ENCODE measurements around the gene CCDC183. TPM values are rescaled to one million over a fixed set of nuclear protein-coding genes. Genes with fewer than 3 reads are reported as not detected.
A peak's percentile ranks its signal among the peaks of the same experiment; 100 is the strongest.
"Not testable (repeated sequence)": the region's sequence is repeated elsewhere in the genome, so short reads cannot be mapped to it uniquely, and the experiment has no call there.

Gene CCDC183
- total and polyA plus RNA-seq, 3 experiments from 2014 or later = 0.26 to 0.73 TPM; not detected in 1

- H3K27ac ChIP-seq (ENCODE audit: low read depth, low read length) = no peak overlapping the region
These were observed 2.8 kb upstream of the CCDC183 start for GRCh38 chr9:136793086-136793946.

GRCh38 chr9:136794281-136794999 is 1.7 kb upstream of the CCDC183 start:
- ChIA-PET CTCF (interaction anchor here (0.9 to 1.5 kb wide), 6 partner anchors 13 to 292 kb away, joined by 3 to 7 read pairs (median 4); partner anchors contain the start of genes AJM1, MAN1B1 and RABL6), POLR2A (interaction anchor here (1.1 kb wide), 1 partner anchor 8 kb away, joined by 3 read pairs; no protein-coding TSS in a partner anchor)
- H3K9me3 Mint-ChIP-seq = no peaks in the 10 kb centered on the region
- Histone ChIP-seq H3K4me1 (ENCODE audit: insufficient read depth, low read length) (peaks cover 33% of the 10 kb centered on the region), H3K27me3 (ENCODE audit: insufficient read depth, low read length, poor library complexity, severe bottlenecking) (no peaks in the 10 kb centered on the region), H3K4me3 (ENCODE audit: low read length) (no peak overlapping the region), H3K36me3 (ENCODE audit: insufficient read depth, low read length) (no peaks in the 10 kb centered on the region), H3K9me3 (ENCODE audit: low read length) (no peaks in the 10 kb centered on the region), H3K27ac (ENCODE audit: low read depth, low read length) (no peak overlapping the region)
- no peak overlapping the region for H3K27ac Mint-ChIP-seq
- DNase-seq = no peak
- peaks cover 9 to 29% (median 17%) of the 10 kb centered on the region in 3 donors for H3K4me1 Mint-ChIP-seq
- H3K4me3 Mint-ChIP-seq = peak overlapping the region in 2 of 7 donors; percentile 54 to 61
- peaks cover 0 to 9% (median 2%) of the 10 kb centered on the region in 3 donors for H3K36me3 Mint-ChIP-seq
- H3K27me3 Mint-ChIP-seq = no peaks in the 10 kb centered on the region

More at GRCh38 chr9:136793086-136793946, 2.8 kb upstream of the CCDC183 start:
- Histone ChIP-seq H3K27me3 (ENCODE audit: insufficient read depth, low read length, poor library complexity, severe bottlenecking) (no peaks in the 10 kb centered on the region), H3K36me3 (ENCODE audit: insufficient read depth, low read length) (no peaks in the 10 kb centered on the region), H3K4me3 (ENCODE audit: low read length) (no peak overlapping the region), H3K9me3 (ENCODE audit: low read length) (no peaks in the 10 kb centered on the region), H3K4me1 (ENCODE audit: insufficient read depth, low read length) (peaks cover 26% of the 10 kb centered on the region)
- peak overlapping the region in 3 of 7 donors; percentile 8 to 49 (median 20) for H3K4me3 Mint-ChIP-seq
- no peak for DNase-seq
- H3K4me1 Mint-ChIP-seq = peaks cover 13 to 29% (median 21%) of the 10 kb centered on the region in 3 donors
- CTCF ChIA-PET = interaction anchor here (0.9 to 2.2 kb wide), 13 partner anchors 8 to 293 kb away, joined by 3 to 9 read pairs (median 4); partner anchors contain the start of genes AJM1, CLIC3, MAN1B1 and RABL6
- peak overlapping the region in 1 of 8 donors; percentile 65 for H3K27ac Mint-ChIP-seq
- H3K27me3 Mint-ChIP-seq = no peaks in the 10 kb centered on the region
- no peaks in the 10 kb centered on the region for H3K9me3 Mint-ChIP-seq
- POLR2A ChIA-PET = interaction anchor here (1.1 kb wide), 1 partner anchor 9 kb away, joined by 3 read pairs; no protein-coding TSS in a partner anchor
- H3K36me3 Mint-ChIP-seq = peaks cover 0 to 9% (median 2%) of the 10 kb centered on the region in 3 donors

- ChIA-PET CTCF (no interaction called here), POLR2A (no interaction called here)
- DNase-seq = no peak
- peaks cover 0 to 9% (median 2%) of the 10 kb centered on the region in 3 donors for H3K36me3 Mint-ChIP-seq
- H3K27me3 Mint-ChIP-seq = no peaks in the 10 kb centered on the region
- Histone ChIP-seq H3K36me3 (ENCODE audit: insufficient read depth, low read length) (no peaks in the 10 kb centered on the region), H3K4me3 (ENCODE audit: low read length) (no peak overlapping the region), H3K4me1 (ENCODE audit: insufficient read depth, low read length) (peaks cover 36% of the 10 kb centered on the region), H3K27me3 (ENCODE audit: insufficient read depth, low read length, poor library complexity, severe bottlenecking) (no peaks in the 10 kb centered on the region), H3K27ac (ENCODE audit: low read depth, low read length) (no peak overlapping the region), H3K9me3 (ENCODE audit: low read length) (no peaks in the 10 kb centered on the region)
- H3K9me3 Mint-ChIP-seq = no peaks in the 10 kb centered on the region
- H3K4me3 Mint-ChIP-seq = no peak overlapping the region
- peaks cover 9 to 32% (median 17%) of the 10 kb centered on the region in 3 donors for H3K4me1 Mint-ChIP-seq
- H3K27ac Mint-ChIP-seq = no peak overlapping the region
These were observed 1.2 kb upstream of the CCDC183 start for GRCh38 chr9:136795000-136795348.

- Mint-ChIP-seq H3K4me1 (peaks cover 16 to 33% (median 27%) of the 10 kb centered on the region in 3 donors), H3K4me3 (peak overlapping the region in 1 of 7 donors; percentile 56)
- not testable (repeated sequence) for H3K9me3 Mint-ChIP-seq; H3K27me3 ChIP-seq (ENCODE audit: insufficient read depth, low read length, poor library complexity, severe bottlenecking); H3K36me3 Mint-ChIP-seq; H3K27ac Mint-ChIP-seq; DNase-seq; H3K27me3 Mint-ChIP-seq; H3K27ac ChIP-seq (ENCODE audit: low read depth, low read length); H3K4me3 ChIP-seq (ENCODE audit: low read length); H3K36me3 ChIP-seq (ENCODE audit: insufficient read depth, low read length); H3K9me3 ChIP-seq (ENCODE audit: low read length)
- peaks cover 39% of the 10 kb centered on the region for H3K4me1 ChIP-seq (ENCODE audit: insufficient read depth, low read length)
- CTCF ChIA-PET = interaction anchor here (0.7 kb wide), 1 partner anchor 232 kb away, joined by 3 read pairs; no protein-coding TSS in a partner anchor
- POLR2A ChIA-PET = interaction anchor here (0.6 kb wide), 1 partner anchor 290 kb away, joined by 3 read pairs; the partner anchor contains the start of gene MAN1B1
These were observed 723 bp downstream of the CCDC183 start for GRCh38 chr9:136796775-136797347.

GRCh38 chr9:136798708-136799078 is 2.6 kb downstream of the CCDC183 start:
- H3K4me3 ChIP-seq (ENCODE audit: low read length) = no peak overlapping the region
- POLR2A ChIA-PET = no interaction called here
- Mint-ChIP-seq H3K4me3 (peak overlapping the region in 1 of 7 donors; percentile 11), H3K4me1 (peaks cover 11 to 28% (median 25%) of the 10 kb centered on the region in 3 donors), H3K36me3 (peaks cover 0 to 2% (median 0%) of the 10 kb centered on the region in 3 donors), H3K9me3 (no peaks in the 10 kb centered on the region), H3K27ac (peak overlapping the region in 1 of 8 donors; percentile 17), H3K27me3 (peaks cover 0 to 6% of the 10 kb centered on the region in 2 donors)
- no peak overlapping the region for H3K27ac ChIP-seq (ENCODE audit: low read depth, low read length)
- no peaks in the 10 kb centered on the region for H3K27me3 ChIP-seq (ENCODE audit: insufficient read depth, low read length, poor library complexity, severe bottlenecking)
- H3K9me3 ChIP-seq (ENCODE audit: low read length) = no peaks in the 10 kb centered on the region
- CTCF ChIA-PET = interaction anchor here (0.6 to 3.1 kb wide), 3 partner anchors 14 to 236 kb away, joined by 3 to 15 read pairs (median 3); no protein-coding TSS in a partner anchor
- H3K36me3 ChIP-seq (ENCODE audit: insufficient read depth, low read length) = no peaks in the 10 kb centered on the region
- peaks cover 30% of the 10 kb centered on the region for H3K4me1 ChIP-seq (ENCODE audit: insufficient read depth, low read length)
- DNase-seq = no peak

GRCh38 chr9:136799079-136799853 is 3.1 kb downstream of the CCDC183 start:
- peaks cover 30% of the 10 kb centered on the region for H3K4me1 ChIP-seq (ENCODE audit: insufficient read depth, low read length)
- no peaks in the 10 kb centered on the region for H3K9me3 Mint-ChIP-seq
- H3K36me3 ChIP-seq (ENCODE audit: insufficient read depth, low read length) = no peaks in the 10 kb centered on the region
- peaks cover 0 to 6% of the 10 kb centered on the region in 2 donors for H3K27me3 Mint-ChIP-seq
- H3K27ac Mint-ChIP-seq = no peak overlapping the region
- peaks cover 0 to 5% (median 0%) of the 10 kb centered on the region in 3 donors for H3K36me3 Mint-ChIP-seq
- H3K27ac ChIP-seq (ENCODE audit: low read depth, low read length) = no peak overlapping the region
- ChIA-PET CTCF (interaction anchor here (0.6 to 3.1 kb wide), 4 partner anchors 11 to 236 kb away, joined by 3 to 15 read pairs (median 4); no protein-coding TSS in a partner anchor), POLR2A (interaction anchor here (1.0 to 1.5 kb wide), 2 partner anchors 44 to 442 kb away, joined by 3 to 9 read pairs; partner anchors contain the start of genes AJM1 and TUBB4B)
- peak overlapping the region in 6 of 7 donors; percentile 78 to 89 (median 82) for H3K4me3 Mint-ChIP-seq
- no peaks in the 10 kb centered on the region for H3K27me3 ChIP-seq (ENCODE audit: insufficient read depth, low read length, poor library complexity, severe bottlenecking)
- no peak for DNase-seq
- H3K4me1 Mint-ChIP-seq = peaks cover 11 to 28% (median 25%) of the 10 kb centered on the region in 3 donors
- peak overlapping the region; percentile 66 for H3K4me3 ChIP-seq (ENCODE audit: low read length)
- no peaks in the 10 kb centered on the region for H3K9me3 ChIP-seq (ENCODE audit: low read length)
